Sigmoid colon (tissue), 3 donors: Measurements from ENCODE around the gene SAMD11.

Experiments used
- CTCF ChIP-seq, 4 experiments: fragments of 450-650 bp in 3 of 4; fragments of 200-600 bp in 1 of 4; IDR thresholded peaks; one replicate each; pipeline ENCODE4 v1.5.1; 2016 to 2019; ENCODE audit warnings: antibody characterized with exemption in 4 of 4, mild to moderate bottlenecking in 3 of 4, moderate library complexity in 2 of 4
- POLR2A ChIP-seq, 2 donors: fragments of 450-650 bp; IDR thresholded peaks; one replicate each; pipeline ENCODE4 v1.6.1; 2016; ENCODE audit warnings: antibody characterized with exemption in 2 of 2, mild to moderate bottlenecking in 2 of 2, moderate library complexity in 2 of 2

GRCh38 chr1:903721-904271, 19.9 kb upstream of the SAMD11 start:
- TF ChIP-seq CTCF (IDR thresholded peaks at IDR 0.05) = no peak
- no peak for TF ChIP-seq POLR2A (IDR thresholded peaks at IDR 0.05)
